NT2/D1 (cell line): ENCODE results near the gene PRC1.

Experiments used
- SUZ12 ChIP-seq: IDR thresholded peaks from 2 replicates; pipeline ENCODE4 v1.6.1; 2011; ENCODE audit not compliant: insufficient read length, insufficient read depth; ENCODE audit errors: extremely low read depth
- YY1 ChIP-seq: IDR thresholded peaks from 2 replicates; pipeline ENCODE4 v1.6.1; 2011; ENCODE audit not compliant: insufficient read length, insufficient read depth

DNA sequence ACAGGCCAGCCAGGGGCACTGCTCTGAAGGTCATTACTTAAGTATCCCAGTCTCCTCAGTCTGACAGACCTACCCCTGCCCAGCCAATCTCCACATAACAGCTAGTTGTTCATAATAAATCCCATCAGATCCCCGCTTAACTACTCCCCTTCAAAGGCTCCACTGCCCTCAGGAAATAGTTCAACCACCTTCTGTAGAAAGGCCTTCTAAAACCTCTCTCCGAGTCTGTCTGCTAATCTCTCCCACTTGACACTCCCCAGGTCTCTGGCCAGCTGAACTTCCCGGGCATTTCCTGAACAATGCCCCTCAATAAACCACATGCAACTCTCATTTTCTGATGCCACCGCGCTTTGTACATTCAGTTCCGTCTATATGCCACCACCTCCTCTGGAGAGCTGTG, 6.0 kb downstream of the PRC1 start:
- TF ChIP-seq YY1, result no peak
- TF ChIP-seq SUZ12, result no peak
